Measurements from ENCODE around the gene FUT2. TPM values are rescaled to one million over a fixed set of nuclear protein-coding genes. Genes with fewer than 3 reads are reported as not detected.

The FUT2 gene
- not detected for total RNA-seq

DNA sequence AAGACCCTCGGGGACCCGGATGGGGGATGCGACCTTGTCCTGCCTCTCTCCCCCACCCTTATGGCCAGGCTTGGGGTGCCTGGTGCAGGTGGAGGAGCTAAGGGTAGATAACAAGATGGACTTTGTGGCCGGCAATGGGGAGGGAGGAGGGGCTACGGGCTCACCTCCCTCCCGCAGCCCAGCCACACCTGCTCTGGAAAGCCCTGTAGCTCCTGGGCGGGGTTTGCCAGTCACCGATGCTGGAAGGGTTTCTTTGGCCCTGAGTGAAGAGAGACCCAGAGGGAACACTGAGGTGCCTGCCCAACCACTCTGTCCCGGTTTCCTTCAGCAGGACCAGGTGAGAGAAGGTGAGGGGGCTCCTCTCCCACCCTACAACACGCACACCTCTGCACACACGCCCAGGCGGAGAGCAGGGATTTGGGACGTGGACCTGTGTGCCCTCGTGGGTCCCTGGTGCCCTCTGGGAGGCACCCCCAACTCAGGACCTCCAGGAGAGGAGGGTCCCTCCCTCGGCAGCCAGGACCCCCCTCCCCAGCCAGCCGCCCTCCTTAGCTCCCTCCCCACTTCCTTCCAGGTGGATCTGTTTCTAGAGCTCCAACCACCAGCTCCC is at the start of gene FUT2:
FUT2 (plus strand) TSS at position 229 of the 610 bp plus-strand sequence. CDS start 6,986 bp downstream, outside the sequence.
- Histone ChIP-seq H3K27me3 (no peaks in the 10 kb centered on the region), H3K4me1 (no peaks in the 10 kb centered on the region), H3K9me3 (no peaks in the 10 kb centered on the region), H3K36me3 (peaks cover 0 to under 1% of the 10 kb centered on the region in 2 donors), H3K4me3 (peak within 1 kb of the TSS in 1 of 2 donors; percentile 21), H3K27ac (no peak within 1 kb of the TSS)
- no peak for DNase-seq (ENCODE audit: low spot score in 2 of 2)
- TF ChIP-seq, protein P1, sequence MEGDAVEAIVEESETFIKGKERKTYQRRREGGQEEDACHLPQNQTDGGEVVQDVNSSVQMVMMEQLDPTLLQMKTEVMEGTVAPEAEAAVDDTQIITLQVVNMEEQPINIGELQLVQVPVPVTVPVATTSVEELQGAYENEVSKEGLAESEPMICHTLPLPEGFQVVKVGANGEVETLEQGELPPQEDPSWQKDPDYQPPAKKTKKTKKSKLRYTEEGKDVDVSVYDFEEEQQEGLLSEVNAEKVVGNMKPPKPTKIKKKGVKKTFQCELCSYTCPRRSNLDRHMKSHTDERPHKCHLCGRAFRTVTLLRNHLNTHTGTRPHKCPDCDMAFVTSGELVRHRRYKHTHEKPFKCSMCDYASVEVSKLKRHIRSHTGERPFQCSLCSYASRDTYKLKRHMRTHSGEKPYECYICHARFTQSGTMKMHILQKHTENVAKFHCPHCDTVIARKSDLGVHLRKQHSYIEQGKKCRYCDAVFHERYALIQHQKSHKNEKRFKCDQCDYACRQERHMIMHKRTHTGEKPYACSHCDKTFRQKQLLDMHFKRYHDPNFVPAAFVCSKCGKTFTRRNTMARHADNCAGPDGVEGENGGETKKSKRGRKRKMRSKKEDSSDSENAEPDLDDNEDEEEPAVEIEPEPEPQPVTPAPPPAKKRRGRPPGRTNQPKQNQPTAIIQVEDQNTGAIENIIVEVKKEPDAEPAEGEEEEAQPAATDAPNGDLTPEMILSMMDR (IDR thresholded peaks at IDR 0.05): no peak
- intact Hi-C loops (cut with DNase I): no loop called here

DNA sequence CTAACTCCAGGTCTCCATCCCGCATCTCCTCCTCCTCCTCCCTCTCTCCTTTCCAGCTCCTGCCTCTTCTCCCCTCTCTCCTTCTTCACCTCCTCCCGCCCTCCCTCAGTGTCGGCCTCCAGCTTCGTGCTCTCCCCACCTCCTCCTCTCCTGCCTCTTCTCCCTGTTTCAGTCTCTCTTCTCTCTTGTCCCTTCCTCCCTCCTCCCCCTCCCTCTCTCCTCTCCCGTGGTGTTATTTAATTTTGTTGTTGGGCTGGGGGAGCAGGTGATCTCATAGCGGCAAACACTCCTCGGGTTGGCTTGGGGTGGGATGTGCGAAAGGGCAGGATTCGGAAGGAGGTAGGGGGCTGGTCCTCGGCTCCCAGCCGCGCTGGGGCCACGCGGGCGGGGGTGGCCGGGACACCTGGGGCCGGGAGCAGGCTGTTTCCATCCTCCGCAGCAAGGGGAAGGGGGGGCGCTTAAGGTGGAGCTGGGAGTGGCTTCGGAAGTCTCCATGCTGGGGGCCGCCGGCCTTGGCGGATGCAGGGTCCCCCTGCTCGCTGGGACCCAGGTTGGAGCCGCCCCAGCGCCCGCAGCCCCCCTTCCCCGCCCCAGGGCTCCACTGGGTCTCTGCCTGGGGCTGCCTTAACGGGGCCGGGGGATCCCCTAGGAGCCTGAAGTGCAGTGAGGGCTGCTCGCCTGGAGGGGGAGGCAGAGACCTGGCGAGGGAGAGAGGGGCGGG is 49.6 kb upstream of the FUT2 start, which contains the start of gene CA11:
CA11 (minus strand) TSS at position 187 of the 721 bp plus-strand sequence. CDS start 555 bp downstream, outside the sequence.
- TF ChIP-seq, protein P1 (IDR thresholded peaks at IDR 0.05): peak; percentile 91 to 98 (median 96)
- no peaks in the 10 kb centered on the region for H3K9me3 ChIP-seq
- peak within 1 kb of the TSS; percentile 55 to 76 for H3K4me3 ChIP-seq
- H3K4me1 ChIP-seq: peaks cover 0 to 21% of the 10 kb centered on the region in 2 donors
- no peaks in the 10 kb centered on the region for H3K36me3 ChIP-seq
- no peaks in the 10 kb centered on the region for H3K27me3 ChIP-seq
- peak; percentile 58 to 94 for DNase-seq (ENCODE audit: low spot score in 2 of 2)
- intact Hi-C loops (cut with DNase I): loop anchor here (1.0 to 10.0 kb wide), 5 partner anchors 29 to 191 kb away; partner anchors contain the start of gene HSD17B14
- peak within 1 kb of the TSS; percentile 82 to 95 for H3K27ac ChIP-seq

DNA sequence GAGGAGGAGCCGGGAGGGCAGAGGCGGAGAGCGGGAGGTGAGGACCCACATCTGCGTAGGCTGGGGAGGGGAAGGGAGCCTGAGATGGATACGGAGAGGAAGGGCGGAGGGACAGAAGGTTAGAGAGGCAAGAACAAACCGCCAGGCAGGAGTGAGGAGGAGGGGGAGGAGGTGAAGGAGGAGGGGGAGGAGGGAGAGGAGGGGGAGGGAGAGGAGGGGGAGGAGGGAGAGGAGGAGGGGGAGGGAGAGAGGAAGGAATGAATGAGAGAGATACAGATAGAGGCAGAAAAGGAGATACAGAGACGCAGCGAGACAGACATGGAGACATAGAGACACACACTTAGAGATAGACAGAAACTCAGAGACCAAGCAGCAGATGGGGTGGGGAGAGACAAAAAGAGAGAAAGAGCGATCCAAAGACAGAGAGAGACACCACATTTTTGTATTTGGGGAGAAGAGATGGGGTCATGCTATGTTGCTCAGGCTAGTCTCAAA is 49.0 kb upstream of the FUT2 start:
- TF ChIP-seq, protein P1 (IDR thresholded peaks at IDR 0.05): no peak
- no peaks in the 10 kb centered on the region for H3K9me3 ChIP-seq
- peak overlapping the region; percentile 55 to 76 for H3K4me3 ChIP-seq
- no peak for DNase-seq (ENCODE audit: low spot score in 2 of 2)
- H3K36me3 ChIP-seq: no peaks in the 10 kb centered on the region
- H3K27me3 ChIP-seq: no peaks in the 10 kb centered on the region
- intact Hi-C loops (cut with DNase I): loop anchor here (1.0 to 10.0 kb wide), 5 partner anchors 29 to 190 kb away; partner anchors contain the start of gene HSD17B14
- H3K27ac ChIP-seq: peak overlapping the region; percentile 82 to 95
- H3K4me1 ChIP-seq: peaks cover 0 to 21% of the 10 kb centered on the region in 2 donors

DNA sequence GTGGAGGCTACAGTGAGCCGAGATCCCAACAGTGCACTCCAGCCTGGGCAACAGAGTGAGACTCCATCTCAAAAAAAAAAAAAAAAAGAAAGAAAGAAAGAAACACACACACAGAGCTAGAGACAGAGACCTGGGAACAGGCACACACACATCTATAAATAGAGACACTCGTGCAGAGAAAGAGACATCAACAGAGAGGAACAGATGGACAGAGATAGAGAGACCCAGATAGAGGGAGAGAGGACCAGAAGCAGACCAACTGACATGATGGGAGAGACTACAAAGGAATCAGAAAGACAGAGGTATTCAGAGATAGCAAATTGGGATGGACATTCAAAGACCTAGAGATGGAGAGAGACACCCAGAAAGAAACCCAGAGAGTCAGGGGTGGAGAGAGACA is 47.6 kb upstream of the FUT2 start:
- H3K9me3 ChIP-seq: no peaks in the 10 kb centered on the region
- H3K4me1 ChIP-seq: peaks cover 0 to 21% of the 10 kb centered on the region in 2 donors
- H3K36me3 ChIP-seq: no peaks in the 10 kb centered on the region
- H3K27me3 ChIP-seq: no peaks in the 10 kb centered on the region
- H3K4me3 ChIP-seq: no peak overlapping the region
- intact Hi-C loops (cut with DNase I): loop anchor here (5.0 to 10.0 kb wide), 2 partner anchors 89 to 137 kb away; no protein-coding TSS in a partner anchor
- DNase-seq (ENCODE audit: low spot score in 2 of 2): no peak
- TF ChIP-seq, protein P1 (IDR thresholded peaks at IDR 0.05): no peak
- no peak overlapping the region for H3K27ac ChIP-seq

DNA sequence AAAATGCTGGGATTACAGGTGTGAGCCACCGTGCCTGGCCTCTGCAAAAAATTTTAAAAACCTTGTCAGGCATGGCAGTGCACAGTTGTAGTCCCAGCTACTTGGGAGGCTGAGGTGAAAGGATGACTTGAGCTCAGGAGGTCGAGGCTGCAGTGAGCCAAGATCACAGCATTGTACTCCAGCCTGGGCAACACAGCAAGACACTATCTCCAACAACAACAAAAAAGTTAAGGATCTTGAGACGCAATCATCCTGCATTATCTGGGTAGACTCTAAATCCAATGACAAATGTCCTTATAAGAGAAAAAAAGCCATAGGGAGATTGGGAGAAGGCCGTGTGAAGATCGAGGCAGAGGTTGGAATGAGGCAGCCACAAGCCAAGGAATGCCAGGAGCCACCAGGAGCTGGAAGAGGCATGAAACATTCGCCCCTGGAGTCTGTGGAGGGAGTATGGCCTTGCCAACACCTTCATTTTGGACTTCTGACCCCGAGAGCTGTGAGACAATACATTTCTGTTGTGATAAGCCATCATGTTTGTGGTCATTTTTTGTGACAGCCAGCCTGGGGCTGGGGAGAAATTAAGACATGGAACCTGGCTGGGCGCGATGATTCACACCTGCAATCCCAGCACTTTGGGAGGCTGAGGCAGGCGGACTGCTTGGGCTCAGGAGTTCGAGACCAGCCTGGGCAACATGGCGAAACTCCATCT is 44.6 kb upstream of the FUT2 start:
- no peak overlapping the region for H3K27ac ChIP-seq
- H3K27me3 ChIP-seq: no peaks in the 10 kb centered on the region
- no peaks in the 10 kb centered on the region for H3K36me3 ChIP-seq
- intact Hi-C loops (cut with DNase I): no loop called here
- DNase-seq (ENCODE audit: low spot score in 2 of 2): no peak
- TF ChIP-seq, protein P1 (IDR thresholded peaks at IDR 0.05): no peak
- no peaks in the 10 kb centered on the region for H3K9me3 ChIP-seq
- peaks cover 0 to 4% of the 10 kb centered on the region in 2 donors for H3K4me1 ChIP-seq
- no peak overlapping the region for H3K4me3 ChIP-seq
